HG03135 (cell line): ENCODE results near the gene STX3.
"Not testable (repeated sequence)": the region's sequence is repeated elsewhere in the genome, so short reads cannot be mapped to it uniquely, and the experiment has no call there.

Experiments
- ATAC-seq: cut with Tn5 transposase; IDR thresholded peaks from one replicate; pipeline ENCODE4 v1.9.1; 2021; ENCODE audit warnings: mild to moderate bottlenecking, moderate library complexity; ENCODE audit not compliant: unreplicated experiment

The STX3 gene

GRCh38 chr11:59785818-59786217 is 30.6 kb downstream of the STX3 start:
- ATAC-seq: no peak

GRCh38 chr11:59787255-59787588 is 32.0 kb downstream of the STX3 start:
- no peak for ATAC-seq

DNA sequence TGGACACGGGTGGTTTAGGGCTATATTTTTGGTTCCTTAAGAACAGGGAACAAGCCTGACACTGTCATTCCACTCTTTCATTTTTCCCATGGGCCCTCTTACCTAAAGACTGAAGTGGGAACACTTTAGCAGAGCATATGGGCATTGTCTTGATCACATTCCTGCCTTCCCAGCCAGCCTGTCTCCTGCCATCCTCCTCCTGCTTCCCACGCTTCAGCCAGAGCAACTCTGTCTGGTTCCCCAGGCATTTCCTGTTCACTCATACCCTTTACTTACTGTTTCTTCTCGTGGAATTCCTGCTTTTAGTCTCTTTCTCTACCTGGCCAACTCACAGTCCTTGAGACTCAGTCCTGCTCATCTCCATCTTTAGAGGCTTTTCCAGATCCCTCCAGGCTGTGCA is 32.6 kb downstream of the STX3 start:
- no peak for ATAC-seq

- no peak for ATAC-seq
These were observed 36.5 kb downstream of the STX3 start for GRCh38 chr11:59791639-59792038.

- no peak for ATAC-seq
These were observed 37.3 kb downstream of the STX3 start for GRCh38 chr11:59792507-59792906.

GRCh38 chr11:59794417-59794816 is 39.2 kb downstream of the STX3 start:
- no peak for ATAC-seq

GRCh38 chr11:59800390-59801025 is 45.3 kb downstream of the STX3 start:
- no peak for ATAC-seq

DNA sequence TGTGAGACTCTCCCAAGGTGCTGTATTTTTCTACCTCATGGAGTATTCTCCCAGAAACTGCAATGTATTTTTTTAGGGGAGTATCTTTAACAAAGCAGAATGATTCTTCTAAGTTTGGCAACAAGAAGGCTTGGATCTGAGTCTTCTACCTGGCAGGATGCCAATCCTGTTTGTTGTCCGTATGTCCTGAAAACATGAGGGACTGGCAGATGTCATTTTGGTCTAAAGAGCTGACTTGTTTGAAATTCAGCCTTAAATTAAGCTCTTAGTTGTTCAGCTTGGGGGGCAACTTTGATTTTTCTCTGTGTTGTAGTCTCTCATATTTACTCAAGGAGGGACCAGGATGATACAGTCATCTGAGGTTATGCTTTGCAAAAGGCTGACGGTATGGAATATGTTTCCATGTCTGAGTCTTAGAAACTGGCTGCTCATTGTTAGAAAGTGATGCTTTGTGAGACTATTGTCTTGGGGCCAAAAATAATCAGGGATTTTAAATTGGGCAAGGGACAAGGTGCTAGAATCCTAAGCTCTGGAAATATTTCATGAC is 46.1 kb downstream of the STX3 start:
- ATAC-seq: no peak

- ATAC-seq: no peak
These were observed 46.9 kb downstream of the STX3 start for GRCh38 chr11:59801981-59802638.

DNA sequence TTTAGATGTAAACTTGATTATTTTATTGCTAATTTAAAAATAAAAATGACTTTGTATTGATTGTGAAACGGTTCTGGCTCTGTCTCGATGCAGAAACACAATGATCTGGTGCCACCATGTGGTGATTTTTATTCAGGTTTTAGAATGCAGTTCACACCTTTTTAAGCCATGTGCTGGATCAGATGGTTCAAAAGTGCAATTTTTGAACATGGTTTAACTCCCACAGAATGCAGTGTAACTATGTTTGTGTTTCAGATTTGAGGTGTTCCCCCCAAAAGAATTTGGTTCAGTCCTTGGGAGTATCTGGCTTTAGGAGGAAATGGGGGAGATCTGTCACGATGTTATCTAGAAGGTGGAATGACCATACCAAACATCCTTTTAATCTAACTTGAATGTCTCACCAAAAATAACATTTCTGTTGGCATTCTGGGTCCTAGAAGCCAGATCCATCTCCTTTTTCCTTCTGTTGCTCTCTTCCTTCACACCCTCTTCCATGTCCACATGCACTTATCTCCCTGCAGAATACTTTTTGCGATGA is 47.5 kb downstream of the STX3 start:
- no peak for ATAC-seq

GRCh38 chr11:59804061-59804460 is 48.9 kb downstream of the STX3 start:
- ATAC-seq: no peak

DNA sequence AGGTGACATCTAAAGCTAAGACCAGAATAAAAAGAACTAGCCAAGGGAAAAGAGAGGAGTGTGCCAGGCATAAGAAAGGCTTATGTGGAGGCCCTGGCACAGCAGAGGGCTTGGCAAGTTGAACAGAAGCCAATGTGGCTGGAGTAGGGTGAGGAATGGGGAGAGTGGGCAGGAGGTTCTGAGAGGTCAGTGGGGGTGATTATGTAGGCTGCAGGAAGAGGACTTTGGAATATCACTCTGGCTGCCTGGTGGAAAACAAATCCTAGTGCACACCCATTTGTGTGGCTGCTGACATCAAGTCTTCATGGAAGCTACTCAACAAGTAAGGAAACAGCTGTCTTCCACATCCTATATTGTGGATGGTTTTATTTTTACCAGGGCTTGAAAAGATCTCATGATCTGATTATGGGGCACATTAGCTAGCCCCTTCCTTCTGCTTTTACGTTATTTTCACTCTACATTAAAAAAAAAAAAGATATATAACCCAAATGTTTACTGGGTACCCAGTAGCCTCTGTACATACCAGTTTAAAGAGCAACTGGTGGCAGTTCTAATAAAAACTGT is 52.0 kb downstream of the STX3 start:
- no peak for ATAC-seq

GRCh38 chr11:59810189-59810910 is 55.2 kb downstream of the STX3 start, which contains the start of gene MRPL16:
TSS of gene MRPL16 (minus strand) at chr11:59810778. CDS start at chr11:59810658, 120 bp downstream.
- ATAC-seq: peak; percentile 98

DNA sequence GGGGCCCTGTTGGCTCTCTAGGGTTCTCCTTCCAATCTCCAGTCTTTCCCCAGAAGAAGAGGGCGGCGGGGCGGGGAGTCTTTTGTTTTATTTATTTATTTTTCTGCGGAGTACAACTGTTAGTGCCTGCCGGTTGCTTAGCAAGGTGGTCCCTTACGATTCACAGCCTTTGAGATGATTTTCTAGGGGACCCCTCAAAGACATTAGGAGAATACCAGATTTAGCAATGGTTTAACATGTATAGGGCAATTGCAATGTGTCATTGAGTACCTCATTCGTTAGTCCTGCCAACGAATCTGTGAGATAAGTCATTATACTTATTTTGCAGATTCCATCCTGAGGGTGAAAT is 55.7 kb downstream of the STX3 start:
- ATAC-seq: peak; percentile 2

- ATAC-seq: no peak
These were observed 57.0 kb downstream of the STX3 start for GRCh38 chr11:59812220-59812619.

- no peak for ATAC-seq
These were observed 58.2 kb downstream of the STX3 start for GRCh38 chr11:59813364-59813763.

GRCh38 chr11:59814021-59814420 is 58.8 kb downstream of the STX3 start:
- no peak for ATAC-seq

- no peak for ATAC-seq
These were observed 60.6 kb downstream of the STX3 start for GRCh38 chr11:59815754-59816153.

DNA sequence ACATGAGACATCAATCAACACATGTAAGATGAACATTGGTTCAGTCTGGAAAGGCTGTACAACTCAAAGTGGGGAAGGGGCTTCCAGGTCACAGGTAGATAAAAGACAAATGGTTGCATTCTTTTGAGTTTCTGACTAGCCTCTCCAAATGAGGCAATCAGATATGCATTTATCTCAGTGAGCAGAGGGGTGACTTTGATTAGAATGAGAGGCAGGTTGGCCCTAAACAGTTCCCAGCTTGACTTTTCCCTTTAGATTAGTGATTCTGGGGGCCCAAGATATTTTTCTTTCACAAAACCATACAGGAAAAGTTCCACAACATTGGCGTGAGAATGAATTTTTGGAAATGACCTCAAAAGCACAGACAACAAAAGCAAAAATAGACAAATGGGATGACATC is 61.3 kb downstream of the STX3 start:
- ATAC-seq: not testable (repeated sequence)

GRCh38 chr11:59818572-59818971 is 63.4 kb downstream of the STX3 start:
- no peak for ATAC-seq

DNA sequence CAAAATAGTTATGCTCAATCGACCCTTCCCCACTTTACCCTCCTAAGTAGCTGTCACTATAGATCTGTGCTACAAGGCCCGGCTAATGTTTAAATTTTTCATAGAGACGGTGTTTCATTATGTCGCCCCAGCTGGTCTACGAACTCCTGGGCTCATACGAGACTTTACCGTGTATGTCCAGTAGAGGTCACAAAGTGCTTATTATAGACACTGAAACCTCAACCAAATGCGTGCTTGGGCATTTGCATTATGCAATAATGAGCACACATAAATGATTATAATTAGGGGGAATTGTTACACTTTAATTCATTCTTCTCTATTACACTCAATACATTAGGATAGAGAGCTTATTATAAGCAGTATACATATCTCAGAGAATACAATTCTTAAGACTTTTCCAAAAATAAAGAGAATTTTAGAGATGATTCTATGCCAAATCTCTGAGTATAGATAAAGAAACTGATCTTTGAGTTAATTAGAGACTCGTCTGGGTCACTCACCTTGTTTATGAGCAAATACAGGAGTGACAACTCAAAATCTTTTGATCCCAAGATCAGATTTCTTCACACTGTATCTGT is 67.9 kb downstream of the STX3 start:
- ATAC-seq: peak; percentile 86
